NCI-H2196 treated with DMSO at 0.1 percent for 48 hours (cell line): ENCODE data around the gene MRPS15.
"Not testable (repeated sequence)": the region's sequence is repeated elsewhere in the genome, so short reads cannot be mapped to it uniquely, and the experiment has no call there.

Source experiments
- DNase-seq: peaks from one replicate; lab custom pipeline; 2025; ENCODE audit not compliant: unreplicated experiment; lab: John Stamatoyannopoulos, UW

The MRPS15 gene

GRCh38 chr1:36484099-36484498 is 19.9 kb upstream of the MRPS15 start:
- DNase-seq = no peak

GRCh38 chr1:36482724-36483388 is 18.7 kb upstream of the MRPS15 start, which contains the start of gene CSF3R:
CSF3R (minus strand) TSS chr1:36482913; CDS start chr1:36479496, 3,417 bp downstream.
- no peak for DNase-seq

- no peak for DNase-seq
These were observed 17.9 kb upstream of the MRPS15 start for GRCh38 chr1:36481771-36482723.

- DNase-seq = no peak
These were observed 16.9 kb upstream of the MRPS15 start for GRCh38 chr1:36481091-36481490.

GRCh38 chr1:36480161-36480560 is 16.0 kb upstream of the MRPS15 start:
- no peak for DNase-seq

- no peak for DNase-seq
These were observed 15.4 kb upstream of the MRPS15 start for GRCh38 chr1:36479505-36480051.

GRCh38 chr1:36477615-36478014 is 13.4 kb upstream of the MRPS15 start:
- not testable (repeated sequence) for DNase-seq

GRCh38 chr1:36476945-36477344 is 12.8 kb upstream of the MRPS15 start:
- no peak for DNase-seq

- DNase-seq = no peak
These were observed 11.9 kb upstream of the MRPS15 start for GRCh38 chr1:36475910-36476604.

GRCh38 chr1:36475341-36475740 is 11.2 kb upstream of the MRPS15 start:
- no peak for DNase-seq

- no peak for DNase-seq
These were observed 8.5 kb upstream of the MRPS15 start for GRCh38 chr1:36472656-36473055.

- DNase-seq = no peak
These were observed 7.9 kb upstream of the MRPS15 start for GRCh38 chr1:36471830-36472641.

GRCh38 chr1:36469163-36469562 is 5.0 kb upstream of the MRPS15 start:
- DNase-seq = no peak

- no peak for DNase-seq
These were observed 3.7 kb upstream of the MRPS15 start for GRCh38 chr1:36467700-36468455.

- DNase-seq = no peak
These were observed 2.8 kb upstream of the MRPS15 start for GRCh38 chr1:36467027-36467410.

GRCh38 chr1:36466370-36467026 is 2.3 kb upstream of the MRPS15 start:
- no peak for DNase-seq

GRCh38 chr1:36465731-36466369 is 1.7 kb upstream of the MRPS15 start:
- no peak for DNase-seq

GRCh38 chr1:36464605-36465393 is 615 bp upstream of the MRPS15 start:
- no peak for DNase-seq
